Endodermal cell (in vitro differentiated cells): ENCODE measurements around the gene SLC6A18. TPM values are rescaled to one million over a fixed set of nuclear protein-coding genes. Genes with fewer than 3 reads are reported as not detected.
"Not testable (repeated sequence)": the region's sequence is repeated elsewhere in the genome, so short reads cannot be mapped to it uniquely, and the experiment has no call there.

Source experiments
- DNase-seq: peaks from one replicate; pipeline ENCODE4 v3.0.0-alpha.2; 2017
- H3K27ac ChIP-seq: 2 replicates; pipeline ENCODE4 v1.5.1; 2013; ENCODE audit warnings: mild to moderate bottlenecking, low read depth, low read length, moderate library complexity
- H3K27me3 ChIP-seq: 2 replicates; pipeline ENCODE4 v1.6.1; 2013; ENCODE audit warnings: mild to moderate bottlenecking, low read length, moderate library complexity; ENCODE audit not compliant: insufficient read depth, control insufficient read depth, poor library complexity, severe bottlenecking
- H3K36me3 ChIP-seq: 2 replicates; pipeline ENCODE4 v1.7.0; 2013; ENCODE audit warnings: mild to moderate bottlenecking, low read length, moderate library complexity; ENCODE audit not compliant: control insufficient read depth, insufficient read depth
- H3K4me1 ChIP-seq: one replicate; pipeline ENCODE4 v1.7.0; 2013; ENCODE audit warnings: low read length; ENCODE audit not compliant: control insufficient read depth, insufficient read depth
- H3K4me3 ChIP-seq: 2 replicates; pipeline ENCODE4 v1.5.1; 2013; ENCODE audit warnings: mild to moderate bottlenecking, low read length, moderate library complexity
- H3K9ac ChIP-seq: 2 replicates; pipeline ENCODE4 v1.6.1; 2013; ENCODE audit warnings: mild to moderate bottlenecking, low read length, moderate library complexity; ENCODE audit not compliant: poor library complexity, severe bottlenecking; ENCODE audit errors: extremely low read depth
- H3K9me3 ChIP-seq: 2 replicates; pipeline ENCODE4 v1.6.1; 2013; ENCODE audit warnings: mild to moderate bottlenecking, low read length, moderate library complexity; ENCODE audit not compliant: control insufficient read depth
- H3K27ac Mint-ChIP-seq: 2 replicates; pipeline ENCODE4 v1.8.0; 2020; ENCODE audit warnings: mixed read lengths
- H3K27me3 Mint-ChIP-seq: 2 replicates; pipeline ENCODE4 v1.8.0; 2021; ENCODE audit warnings: mild to moderate bottlenecking, mixed read lengths; ENCODE audit not compliant: insufficient read depth
- H3K36me3 Mint-ChIP-seq: 2 replicates; pipeline ENCODE4 v1.8.0; 2020; ENCODE audit warnings: low read depth, mixed read lengths
- H3K4me1 Mint-ChIP-seq: 2 replicates; pipeline ENCODE4 v1.8.0; 2020; ENCODE audit warnings: mixed read lengths
- H3K4me3 Mint-ChIP-seq: 2 replicates; pipeline ENCODE4 v1.8.0; 2020; ENCODE audit warnings: mild to moderate bottlenecking, moderate library complexity, mixed read lengths
- H3K9me3 Mint-ChIP-seq: 2 replicates; pipeline ENCODE4 v1.8.0; 2020; ENCODE audit warnings: mild to moderate bottlenecking, mixed read lengths
- WGBS, 2 experiments: methylation state at CpG; one replicate each; pipeline versions ENCODE4 v1.1.5 to v1.1.7; 2013; ENCODE audit warnings: missing lambda C conversion rate in 2 of 2, mixed read lengths in 1 of 2; ENCODE audit not compliant: insufficient coverage in 1 of 2, insufficient read length in 1 of 2; 5-methylcytosine and 5-hydroxymethylcytosine counted together
- total RNA-seq, 2 donors: library from RNA; stranded (reverse); fragmentation: NEBNext Ultra II Directional in 1 of 2; extraction: Animal tissue kit (Norgen Biotek cat#: 25700) in 1 of 2; gene quantifications; 2 replicates in 1 of 2; 3 replicates in 1 of 2; pipeline ENCODE4 v1.2.1, GENCODE V29; 2021
- TF ChIP-seq, protein P1 (sequence below): fragments of 200-600 bp; sonication (generic); conservative IDR thresholded peaks from 2 replicates; pipeline ENCODE4 v1.5.0; 2021; ENCODE audit warnings: antibody characterized with exemption, mild to moderate bottlenecking

The SLC6A18 gene
- total RNA-seq, 2 donors from 2014 or later = not detected

- Mint-ChIP-seq H3K4me3 (no peak overlapping the region), H3K27me3 (no peaks in the 10 kb centered on the region), H3K4me1 (no peaks in the 10 kb centered on the region), H3K9me3 (no peaks in the 10 kb centered on the region), H3K36me3 (peaks cover 9% of the 10 kb centered on the region), H3K27ac (no peak overlapping the region)
- Histone ChIP-seq H3K9ac (no peak overlapping the region), H3K4me1 (no peaks in the 10 kb centered on the region), H3K4me3 (no peak overlapping the region), H3K27ac (no peak overlapping the region), H3K9me3 (no peaks in the 10 kb centered on the region), H3K27me3 (no peaks in the 10 kb centered on the region), H3K36me3 (no peaks in the 10 kb centered on the region)
- TF ChIP-seq, protein P1, sequence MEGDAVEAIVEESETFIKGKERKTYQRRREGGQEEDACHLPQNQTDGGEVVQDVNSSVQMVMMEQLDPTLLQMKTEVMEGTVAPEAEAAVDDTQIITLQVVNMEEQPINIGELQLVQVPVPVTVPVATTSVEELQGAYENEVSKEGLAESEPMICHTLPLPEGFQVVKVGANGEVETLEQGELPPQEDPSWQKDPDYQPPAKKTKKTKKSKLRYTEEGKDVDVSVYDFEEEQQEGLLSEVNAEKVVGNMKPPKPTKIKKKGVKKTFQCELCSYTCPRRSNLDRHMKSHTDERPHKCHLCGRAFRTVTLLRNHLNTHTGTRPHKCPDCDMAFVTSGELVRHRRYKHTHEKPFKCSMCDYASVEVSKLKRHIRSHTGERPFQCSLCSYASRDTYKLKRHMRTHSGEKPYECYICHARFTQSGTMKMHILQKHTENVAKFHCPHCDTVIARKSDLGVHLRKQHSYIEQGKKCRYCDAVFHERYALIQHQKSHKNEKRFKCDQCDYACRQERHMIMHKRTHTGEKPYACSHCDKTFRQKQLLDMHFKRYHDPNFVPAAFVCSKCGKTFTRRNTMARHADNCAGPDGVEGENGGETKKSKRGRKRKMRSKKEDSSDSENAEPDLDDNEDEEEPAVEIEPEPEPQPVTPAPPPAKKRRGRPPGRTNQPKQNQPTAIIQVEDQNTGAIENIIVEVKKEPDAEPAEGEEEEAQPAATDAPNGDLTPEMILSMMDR = no peak
- WGBS, 2 experiments = 93% methylated on average over 26 to 32 of the region's 32 CpGs
- DNase-seq = no peak
Observed at GRCh38 chr5:1280177-1281037, 55.2 kb downstream of the SLC6A18 start.

GRCh38 chr5:1281038-1281882 lies 56.1 kb downstream of the SLC6A18 start:
- no peaks in the 10 kb centered on the region for H3K27me3 Mint-ChIP-seq
- DNase-seq = no peak
- Histone ChIP-seq H3K36me3 (no peaks in the 10 kb centered on the region), H3K9ac (no peak overlapping the region), H3K9me3 (no peaks in the 10 kb centered on the region), H3K4me3 (no peak overlapping the region), H3K4me1 (no peaks in the 10 kb centered on the region), H3K27ac (no peak overlapping the region), H3K27me3 (no peaks in the 10 kb centered on the region)
- WGBS, 2 experiments = 87 to 91% methylated on average over 12 to 16 of the region's 16 CpGs
- peak overlapping the region; percentile 32 for H3K27ac Mint-ChIP-seq
- TF ChIP-seq, protein P1 = no peak
- H3K4me1 Mint-ChIP-seq = no peaks in the 10 kb centered on the region
- no peaks in the 10 kb centered on the region for H3K9me3 Mint-ChIP-seq
- peaks cover 9% of the 10 kb centered on the region for H3K36me3 Mint-ChIP-seq
- H3K4me3 Mint-ChIP-seq = no peak overlapping the region

DNA sequence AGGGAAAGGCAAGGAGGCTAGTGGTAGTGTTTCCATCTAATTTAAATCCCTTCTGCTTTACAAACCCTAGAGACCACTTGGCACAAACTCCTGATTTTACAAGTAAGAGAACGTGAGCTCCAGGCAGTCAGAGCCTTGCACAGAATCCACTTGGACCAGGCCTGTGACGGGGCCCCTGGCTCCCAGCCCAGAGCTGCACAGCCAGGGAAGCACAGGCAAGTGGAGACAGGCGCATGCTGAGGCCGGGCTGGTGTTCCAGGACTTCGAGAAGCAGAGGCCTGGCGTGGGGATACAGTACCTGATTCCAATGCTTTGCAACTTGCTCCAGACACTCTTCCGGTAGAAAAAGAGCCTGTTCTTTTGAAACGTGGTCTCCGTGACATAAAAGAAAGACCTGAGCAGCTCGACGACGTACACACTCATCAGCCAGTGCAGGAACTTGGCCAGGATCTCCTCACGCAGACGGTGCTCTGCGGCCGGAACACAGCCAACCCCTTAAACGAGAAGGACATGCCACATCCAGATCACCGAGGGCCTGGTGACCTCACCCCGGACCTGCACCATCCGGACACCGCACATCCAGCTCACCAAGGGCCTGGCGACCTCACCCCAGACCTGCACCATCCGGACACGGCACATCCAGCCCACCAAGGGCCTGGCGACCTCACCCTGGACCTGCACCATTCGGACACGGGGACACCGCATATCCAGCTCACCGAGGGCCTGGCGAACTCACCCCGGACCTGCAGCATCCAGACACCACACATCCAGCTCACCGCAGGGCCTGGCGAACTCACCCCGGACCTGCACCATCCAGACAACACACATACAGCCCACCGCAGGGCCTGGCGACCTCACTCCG lies 57.2 kb downstream of the SLC6A18 start:
- Mint-ChIP-seq H3K27me3 (no peaks in the 10 kb centered on the region), H3K4me3 (no peak overlapping the region), H3K9me3 (no peaks in the 10 kb centered on the region), H3K27ac (no peak overlapping the region), H3K36me3 (peaks cover 9% of the 10 kb centered on the region), H3K4me1 (no peaks in the 10 kb centered on the region)
- H3K36me3 ChIP-seq = no peaks in the 10 kb centered on the region
- DNase-seq = peak; percentile 29
- TF ChIP-seq, protein P1 = no peak
- no peak overlapping the region for H3K4me3 ChIP-seq
- no peak overlapping the region for H3K9ac ChIP-seq
- H3K27ac ChIP-seq = no peak overlapping the region
- WGBS, 2 experiments = 90 to 92% methylated on average over 24 to 37 of the region's 37 CpGs
- no peaks in the 10 kb centered on the region for H3K9me3 ChIP-seq
- H3K27me3 ChIP-seq = no peaks in the 10 kb centered on the region
- no peaks in the 10 kb centered on the region for H3K4me1 ChIP-seq

DNA sequence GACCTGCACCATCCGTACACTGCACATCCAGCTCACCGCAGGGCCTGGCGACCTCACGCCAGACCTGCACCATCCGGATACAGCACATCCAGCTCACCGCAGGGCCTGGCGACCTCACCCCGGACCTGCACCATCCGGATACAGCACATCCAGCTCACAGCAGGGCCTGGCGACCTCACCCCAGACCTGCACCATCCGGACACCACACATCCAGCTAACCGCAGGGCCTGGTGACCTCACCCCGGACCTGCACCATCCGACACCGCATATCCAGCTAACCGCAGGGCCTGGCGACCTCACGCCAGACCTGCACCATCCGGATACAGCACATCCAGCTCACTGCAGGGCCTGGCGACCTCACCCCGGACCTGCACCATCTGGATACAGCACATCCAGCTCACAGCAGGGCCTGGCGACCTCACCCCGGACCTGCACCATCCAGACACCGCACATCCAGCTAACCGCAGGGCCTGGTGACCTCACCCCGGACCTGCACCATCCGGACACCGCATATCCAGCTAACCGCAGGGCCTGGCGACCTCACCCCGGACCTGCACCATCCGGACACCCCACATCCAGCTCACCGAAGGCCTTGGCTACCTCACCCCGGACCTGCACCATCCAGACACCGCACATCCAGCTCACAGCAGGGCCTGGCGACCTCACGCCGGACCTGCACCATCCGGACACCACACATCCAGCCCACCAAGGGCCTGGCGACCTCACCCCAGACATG lies 58.0 kb downstream of the SLC6A18 start:
- WGBS, 2 experiments = 89 to 91% methylated on average over 9 to 40 of the region's 40 CpGs
- not testable (repeated sequence) for H3K4me3 ChIP-seq, H3K36me3 Mint-ChIP-seq, H3K4me3 Mint-ChIP-seq, H3K27me3 ChIP-seq, H3K9me3 ChIP-seq, H3K4me1 Mint-ChIP-seq, H3K36me3 ChIP-seq, H3K9ac ChIP-seq, H3K27ac ChIP-seq, H3K9me3 Mint-ChIP-seq, H3K4me1 ChIP-seq, H3K27me3 Mint-ChIP-seq
- H3K27ac Mint-ChIP-seq = peak overlapping the region; percentile 35
- peak; percentile 26 for DNase-seq
